Measurements from ENCODE around the gene PPP5C. TPM values are rescaled to one million over a fixed set of nuclear protein-coding genes. Genes with fewer than 3 reads are reported as not detected.
A peak's percentile ranks its signal among the peaks of the same experiment; 100 is the strongest.

The PPP5C gene
- total RNA-seq, 1 donor from 2014 or later: 86.0 TPM

- TF ChIP-seq CTCF (IDR thresholded peaks at IDR 0.05): no peak
- H3K4me3 Mint-ChIP-seq (ENCODE audit: unreplicated experiment): no peak overlapping the region
- no peak overlapping the region for H3K27ac Mint-ChIP-seq (ENCODE audit: unreplicated experiment)
- no peak for DNase-seq (ENCODE audit: extremely low spot score, unreplicated experiment)
- no peaks in the 10 kb centered on the region for H3K9me3 Mint-ChIP-seq (ENCODE audit: unreplicated experiment)
- peaks cover 23% of the 10 kb centered on the region for H3K36me3 Mint-ChIP-seq (ENCODE audit: unreplicated experiment)
- no peaks in the 10 kb centered on the region for H3K27me3 Mint-ChIP-seq (ENCODE audit: unreplicated experiment)
- H3K4me1 Mint-ChIP-seq (ENCODE audit: unreplicated experiment): peaks cover 36% of the 10 kb centered on the region
Observed at GRCh38 chr19:46390121-46390858, 43.4 kb downstream of the PPP5C start.

- H3K27ac Mint-ChIP-seq (ENCODE audit: unreplicated experiment): peak overlapping the region; percentile 97
- no peak for DNase-seq (ENCODE audit: extremely low spot score, unreplicated experiment)
- no peak overlapping the region for H3K4me3 Mint-ChIP-seq (ENCODE audit: unreplicated experiment)
- H3K9me3 Mint-ChIP-seq (ENCODE audit: unreplicated experiment): no peaks in the 10 kb centered on the region
- H3K27me3 Mint-ChIP-seq (ENCODE audit: unreplicated experiment): no peaks in the 10 kb centered on the region
- peaks cover 38% of the 10 kb centered on the region for H3K4me1 Mint-ChIP-seq (ENCODE audit: unreplicated experiment)
- peaks cover 23% of the 10 kb centered on the region for H3K36me3 Mint-ChIP-seq (ENCODE audit: unreplicated experiment)
- TF ChIP-seq CTCF (IDR thresholded peaks at IDR 0.05): no peak
Observed at GRCh38 chr19:46390866-46391265, 44.0 kb downstream of the PPP5C start.

- H3K4me1 Mint-ChIP-seq (ENCODE audit: unreplicated experiment): peaks cover 39% of the 10 kb centered on the region
- peaks cover 23% of the 10 kb centered on the region for H3K36me3 Mint-ChIP-seq (ENCODE audit: unreplicated experiment)
- no peaks in the 10 kb centered on the region for H3K27me3 Mint-ChIP-seq (ENCODE audit: unreplicated experiment)
- no peak for TF ChIP-seq CTCF (IDR thresholded peaks at IDR 0.05)
- peak overlapping the region; percentile 97 for H3K27ac Mint-ChIP-seq (ENCODE audit: unreplicated experiment)
- no peak overlapping the region for H3K4me3 Mint-ChIP-seq (ENCODE audit: unreplicated experiment)
- H3K9me3 Mint-ChIP-seq (ENCODE audit: unreplicated experiment): no peaks in the 10 kb centered on the region
- DNase-seq (ENCODE audit: extremely low spot score, unreplicated experiment): no peak
Observed at GRCh38 chr19:46391296-46392251, 44.7 kb downstream of the PPP5C start.

GRCh38 chr19:46392252-46392801 is 45.4 kb downstream of the PPP5C start:
- no peak for TF ChIP-seq CTCF (IDR thresholded peaks at IDR 0.05)
- H3K27ac Mint-ChIP-seq (ENCODE audit: unreplicated experiment): peak overlapping the region; percentile 97
- H3K4me3 Mint-ChIP-seq (ENCODE audit: unreplicated experiment): no peak overlapping the region
- no peaks in the 10 kb centered on the region for H3K9me3 Mint-ChIP-seq (ENCODE audit: unreplicated experiment)
- H3K36me3 Mint-ChIP-seq (ENCODE audit: unreplicated experiment): peaks cover 17% of the 10 kb centered on the region
- DNase-seq (ENCODE audit: extremely low spot score, unreplicated experiment): no peak
- no peaks in the 10 kb centered on the region for H3K27me3 Mint-ChIP-seq (ENCODE audit: unreplicated experiment)
- H3K4me1 Mint-ChIP-seq (ENCODE audit: unreplicated experiment): peaks cover 39% of the 10 kb centered on the region
